BLaER1 treated with 17β-estradiol and CSF1 and Interleukin-3, amounts not matched to agents 10 nM and 100 nM (cell line): Measurements from ENCODE around the gene TRPM2.

Experiments
- H3K27ac ChIP-seq, 11 experiments: shearing (Covaris generic); formaldehyde crosslinking; 2 replicates each; pipeline ENCODE4 v1.8.1; 2022
- H3K27me3 ChIP-seq, 11 experiments: shearing (Covaris generic); formaldehyde crosslinking; 2 replicates each; pipeline ENCODE4 v1.8.1; 2022
- H3K36me3 ChIP-seq, 11 experiments: shearing (Covaris generic); formaldehyde crosslinking; 2 replicates each; pipeline ENCODE4 v1.8.1; 2022
- H3K4me1 ChIP-seq, 10 experiments: shearing (Covaris generic); formaldehyde crosslinking; 2 replicates each; pipeline ENCODE4 v1.8.1; 2022
- H3K4me2 ChIP-seq, 11 experiments: shearing (Covaris generic); formaldehyde crosslinking; 2 replicates each; pipeline ENCODE4 v1.8.1; 2022
- H3K4me3 ChIP-seq, 10 experiments: shearing (Covaris generic); formaldehyde crosslinking; 2 replicates each; pipeline ENCODE4 v1.8.1; 2022
- H3K9ac ChIP-seq, 11 experiments: shearing (Covaris generic); formaldehyde crosslinking; 2 replicates each; pipeline ENCODE4 v1.8.1; 2022
- H3K9me3 ChIP-seq, 11 experiments: shearing (Covaris generic); formaldehyde crosslinking; replicated peaks in 1 of 11; 2 replicates each; pipeline ENCODE4 v1.8.1; 2022
- H4K20me1 ChIP-seq, 11 experiments: shearing (Covaris generic); formaldehyde crosslinking; 2 replicates each; pipeline ENCODE4 v1.8.1; 2022
- Cebpa-rat ChIP-seq, 11 experiments: shearing (Covaris generic); IDR thresholded peaks; 2 replicates each; pipeline ENCODE4 v1.8.1; 2022

TRPM2 gene

DNA sequence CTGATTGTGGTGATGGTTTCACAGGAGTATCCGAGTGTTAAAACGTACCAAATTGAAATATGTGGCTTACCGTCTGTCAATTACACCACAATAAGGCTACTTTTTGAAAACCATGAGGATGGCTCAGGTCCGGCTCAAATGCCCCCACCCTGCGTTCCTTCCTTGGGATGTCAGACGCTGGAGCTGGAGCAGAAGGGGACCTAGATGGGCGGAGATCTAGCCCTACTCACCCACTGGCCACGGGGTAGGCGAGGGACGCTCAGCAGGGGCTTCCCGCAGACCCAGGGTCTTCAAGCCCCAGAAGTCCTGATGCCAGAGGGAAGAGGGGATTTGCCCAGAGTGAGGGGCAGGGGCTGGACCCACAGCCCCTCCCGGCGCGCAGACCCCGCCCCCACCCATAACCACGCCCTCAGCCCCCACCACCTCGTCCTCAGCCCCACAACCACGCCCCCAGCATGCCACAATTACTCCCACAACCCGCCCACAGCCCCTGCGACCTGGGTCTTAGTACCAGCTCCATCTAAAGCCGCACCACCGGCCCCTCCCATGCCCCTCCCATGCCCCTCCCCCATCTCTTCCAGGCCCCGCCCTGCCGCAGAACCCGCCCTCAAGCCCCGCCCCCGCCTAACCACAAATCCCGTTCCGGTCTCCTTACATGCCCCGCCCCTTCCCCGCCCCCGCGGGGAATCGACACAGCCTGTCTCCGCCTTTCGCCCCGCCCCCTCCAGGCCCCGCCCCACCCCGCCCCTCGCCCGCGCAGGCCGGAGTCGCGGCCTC lies 101.5 kb downstream of the TRPM2 start, which contains the start of gene LRRC3:
TSS of gene LRRC3 (plus strand) at position 764 of the 777 bp plus-strand sequence. CDS start 1,135 bp downstream, outside the sequence.
- no peak for TF ChIP-seq Cebpa-rat (IDR thresholded peaks at IDR 0.05)
- Histone ChIP-seq H3K4me2 (peak within 1 kb of the TSS; percentile 84 to 98 (median 93)), H3K27me3 (peaks cover 0 to 5% (median 0%) of the 10 kb centered on the region in 11 experiments; a peak in 1 of 22 replicates), H3K36me3 (peaks cover 0 to 11% (median 0%) of the 10 kb centered on the region in 11 experiments; a peak in 3 of 22 replicates), H3K9ac (peak within 1 kb of the TSS; percentile 63 to 80 (median 75)), H3K9me3 (peaks cover 19 to 29% (median 25%) of the 10 kb centered on the region in 11 experiments), H3K4me3 (peak within 1 kb of the TSS; percentile 64 to 76 (median 70)), H3K27ac (peak within 1 kb of the TSS in 10 of 11 experiments; percentile 44 to 62 (median 59); a peak in 21 of 22 replicates), H3K4me1 (peaks cover 22 to 44% (median 34%) of the 10 kb centered on the region in 10 experiments), H4K20me1 (peaks cover 0 to 27% (median 2%) of the 10 kb centered on the region in 11 experiments; a peak in 8 of 22 replicates)

- Histone ChIP-seq H4K20me1 (peaks cover 0 to 25% (median 0%) of the 10 kb centered on the region in 11 experiments; a peak in 4 of 22 replicates), H3K27ac (peak overlapping the region in 10 of 11 experiments; percentile 44 to 62 (median 59); a peak in 21 of 22 replicates), H3K4me3 (peak overlapping the region; percentile 64 to 76 (median 70)), H3K9me3 (peaks cover 19 to 29% (median 25%) of the 10 kb centered on the region in 11 experiments), H3K27me3 (peaks cover 0 to 5% (median 0%) of the 10 kb centered on the region in 11 experiments; a peak in 1 of 22 replicates), H3K36me3 (peaks cover 0 to 11% (median 0%) of the 10 kb centered on the region in 11 experiments; a peak in 3 of 22 replicates), H3K9ac (peak overlapping the region; percentile 63 to 80 (median 75)), H3K4me1 (peaks cover 26 to 46% (median 35%) of the 10 kb centered on the region in 10 experiments), H3K4me2 (peak overlapping the region; percentile 84 to 98 (median 93))
- no peak for TF ChIP-seq Cebpa-rat (IDR thresholded peaks at IDR 0.05)
Measured at GRCh38 chr21:44455524-44456213, 102.2 kb downstream of the TRPM2 start.

DNA sequence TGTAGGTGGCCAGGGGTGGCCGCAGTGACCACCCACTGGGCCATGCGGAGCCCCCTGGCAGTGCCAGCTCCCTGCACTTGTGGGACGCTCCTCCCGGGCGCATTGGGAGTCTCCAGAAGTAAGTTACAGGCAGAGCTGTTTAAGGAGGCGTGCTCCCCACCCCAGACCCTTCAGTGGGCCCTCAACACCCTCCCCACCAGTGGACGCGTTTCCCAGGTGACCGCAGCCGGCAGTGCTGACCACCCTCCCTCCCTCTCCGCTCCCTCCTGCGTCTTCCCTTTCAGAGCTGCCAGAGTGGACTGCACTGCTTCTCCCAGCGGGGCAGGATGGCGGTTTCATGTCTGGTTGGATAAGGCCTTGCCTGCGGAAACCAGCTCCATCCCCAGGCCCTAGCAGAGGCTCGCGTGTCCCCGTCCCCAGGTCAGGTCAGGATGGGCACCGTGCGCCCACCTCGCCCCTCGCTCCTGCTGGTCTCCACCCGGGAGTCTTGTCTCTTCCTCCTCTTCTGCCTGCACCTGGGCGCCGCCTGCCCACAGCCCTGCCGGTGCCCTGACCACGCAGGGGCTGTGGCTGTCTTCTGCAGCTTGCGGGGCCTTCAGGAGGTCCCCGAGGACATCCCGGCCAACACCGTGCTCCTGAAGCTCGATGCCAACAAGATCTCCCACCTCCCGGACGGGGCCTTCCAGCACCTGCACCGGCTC lies 102.9 kb downstream of the TRPM2 start:
- H3K4me1 ChIP-seq: peaks cover 26 to 50% (median 37%) of the 10 kb centered on the region in 10 experiments
- peak overlapping the region; percentile 63 to 80 (median 75) for H3K9ac ChIP-seq
- peaks cover 19 to 29% (median 25%) of the 10 kb centered on the region in 11 experiments for H3K9me3 ChIP-seq
- H3K4me3 ChIP-seq: peak overlapping the region; percentile 64 to 76 (median 70)
- H3K27ac ChIP-seq: peak overlapping the region in 10 of 11 experiments; percentile 44 to 62 (median 59); a peak in 18 of 22 replicates
- no peak for TF ChIP-seq Cebpa-rat (IDR thresholded peaks at IDR 0.05)
- H3K4me2 ChIP-seq: peak overlapping the region; percentile 84 to 98 (median 93)
- H3K36me3 ChIP-seq: peaks cover 0 to 11% (median 0%) of the 10 kb centered on the region in 11 experiments; a peak in 3 of 22 replicates
- H4K20me1 ChIP-seq: peaks cover 0 to 25% (median 0%) of the 10 kb centered on the region in 11 experiments; a peak in 5 of 22 replicates
- H3K27me3 ChIP-seq: peaks cover 0 to 5% (median 0%) of the 10 kb centered on the region in 11 experiments; a peak in 1 of 22 replicates

- Histone ChIP-seq H3K4me2 (peak overlapping the region in 9 of 11 experiments; percentile 84 to 98 (median 93); a peak in 18 of 22 replicates), H3K27me3 (peaks cover 0 to 5% (median 0%) of the 10 kb centered on the region in 11 experiments; a peak in 1 of 22 replicates)
Measured at GRCh38 chr21:44456915-44457736, 103.7 kb downstream of the TRPM2 start.

GRCh38 chr21:44458971-44459711 lies 105.7 kb downstream of the TRPM2 start:
- Histone ChIP-seq H3K9ac (peak overlapping the region in 3 of 11 experiments; percentile 20 to 24 (median 21); a peak in 1 of 22 replicates), H3K27me3 (peaks cover 0 to 4% (median 0%) of the 10 kb centered on the region in 11 experiments; a peak in 1 of 22 replicates), H4K20me1 (peaks cover 0 to 31% (median 0%) of the 10 kb centered on the region in 11 experiments; a peak in 6 of 22 replicates), H3K4me1 (peaks cover 26 to 50% (median 37%) of the 10 kb centered on the region in 10 experiments), H3K9me3 (peaks cover 3 to 7% (median 7%) of the 10 kb centered on the region in 11 experiments; a peak in 21 of 22 replicates), H3K27ac (peak overlapping the region in 2 of 11 experiments; percentile 9 to 29; a peak in 2 of 22 replicates), H3K4me3 (no peak overlapping the region), H3K4me2 (peak overlapping the region; percentile 51 to 72 (median 60)), H3K36me3 (peaks cover 0 to 11% (median 0%) of the 10 kb centered on the region in 11 experiments; a peak in 3 of 22 replicates)
- TF ChIP-seq Cebpa-rat (IDR thresholded peaks at IDR 0.05): no peak

More at GRCh38 chr21:44456915-44457736, 103.7 kb downstream of the TRPM2 start:
- peaks cover 0 to 31% (median 0%) of the 10 kb centered on the region in 11 experiments; a peak in 6 of 22 replicates for H4K20me1 ChIP-seq
- peaks cover 16 to 27% (median 21%) of the 10 kb centered on the region in 11 experiments for H3K9me3 ChIP-seq
- H3K36me3 ChIP-seq: peaks cover 0 to 11% (median 0%) of the 10 kb centered on the region in 11 experiments; a peak in 3 of 22 replicates
- H3K4me1 ChIP-seq: peaks cover 26 to 50% (median 37%) of the 10 kb centered on the region in 10 experiments
- H3K4me3 ChIP-seq: no peak overlapping the region
- no peak for TF ChIP-seq Cebpa-rat (IDR thresholded peaks at IDR 0.05)
- H3K9ac ChIP-seq: peak overlapping the region in 3 of 11 experiments; percentile 18 to 80 (median 77); a peak in 4 of 22 replicates
- no peak overlapping the region for H3K27ac ChIP-seq

DNA sequence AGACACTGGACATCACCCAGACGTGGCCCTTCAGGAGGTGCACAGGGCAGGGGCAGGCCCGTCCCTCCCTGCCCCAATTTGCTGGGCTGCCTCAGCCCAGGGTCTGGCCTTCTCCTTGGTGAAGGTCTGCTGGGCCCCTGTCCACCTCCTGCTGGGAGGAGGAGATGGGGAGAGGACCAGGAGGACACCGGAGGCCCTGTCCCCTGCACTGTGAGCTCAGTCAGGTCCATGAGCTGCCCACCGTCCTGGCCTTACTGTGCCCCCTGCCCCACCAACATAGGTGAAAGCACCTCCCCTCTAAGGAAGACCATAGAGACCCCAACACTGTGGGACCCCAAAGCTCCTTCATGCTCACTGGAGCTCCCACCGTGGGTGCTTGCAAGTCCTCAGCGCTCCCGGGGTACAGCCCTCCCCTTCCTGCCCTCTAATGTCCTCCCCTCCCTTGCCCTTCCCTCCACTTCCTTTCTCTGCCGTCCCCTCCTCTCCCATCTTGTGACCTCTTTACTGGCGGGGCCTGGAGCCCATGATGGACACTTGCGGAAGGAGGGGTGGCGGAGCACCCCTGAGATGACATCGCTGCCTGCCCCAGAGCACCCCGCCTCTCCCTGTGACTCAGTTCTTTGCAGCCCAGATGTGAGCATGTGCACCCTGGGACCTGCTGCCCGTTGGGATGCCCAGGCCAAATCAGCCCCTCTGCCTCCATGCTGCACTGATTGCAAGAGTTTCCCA lies 106.5 kb downstream of the TRPM2 start:
- Histone ChIP-seq H3K4me1 (peaks cover 26 to 50% (median 37%) of the 10 kb centered on the region in 10 experiments), H3K9ac (0 out of 22 replicates have a peak overlapping the region, but pooled peaks of 3 of the 11 experiments have one; percentile 20 to 24 (median 21)), H3K27me3 (no peaks in the 10 kb centered on the region), H3K9me3 (peaks cover 0 to under 1% (median 0%) of the 10 kb centered on the region in 11 experiments; a peak in 2 of 22 replicates), H3K4me2 (peak overlapping the region; percentile 51 to 72 (median 60); a peak in 19 of 22 replicates), H3K4me3 (no peak overlapping the region), H4K20me1 (peaks cover 0 to 31% (median 0%) of the 10 kb centered on the region in 11 experiments; a peak in 6 of 22 replicates), H3K36me3 (peaks cover 0 to 11% (median 0%) of the 10 kb centered on the region in 11 experiments; a peak in 3 of 22 replicates), H3K27ac (peak overlapping the region in 2 of 11 experiments; percentile 9 to 29; a peak in 1 of 22 replicates)
- TF ChIP-seq Cebpa-rat (IDR thresholded peaks at IDR 0.05): no peak
